GM21367 (cell line): ENCODE data around the gene EIF2S2.

Experiments used
- ATAC-seq: cut with Tn5 transposase; IDR thresholded peaks from one replicate; pipeline ENCODE4 v1.9.1; 2021; ENCODE audit not compliant: unreplicated experiment

Gene EIF2S2

DNA sequence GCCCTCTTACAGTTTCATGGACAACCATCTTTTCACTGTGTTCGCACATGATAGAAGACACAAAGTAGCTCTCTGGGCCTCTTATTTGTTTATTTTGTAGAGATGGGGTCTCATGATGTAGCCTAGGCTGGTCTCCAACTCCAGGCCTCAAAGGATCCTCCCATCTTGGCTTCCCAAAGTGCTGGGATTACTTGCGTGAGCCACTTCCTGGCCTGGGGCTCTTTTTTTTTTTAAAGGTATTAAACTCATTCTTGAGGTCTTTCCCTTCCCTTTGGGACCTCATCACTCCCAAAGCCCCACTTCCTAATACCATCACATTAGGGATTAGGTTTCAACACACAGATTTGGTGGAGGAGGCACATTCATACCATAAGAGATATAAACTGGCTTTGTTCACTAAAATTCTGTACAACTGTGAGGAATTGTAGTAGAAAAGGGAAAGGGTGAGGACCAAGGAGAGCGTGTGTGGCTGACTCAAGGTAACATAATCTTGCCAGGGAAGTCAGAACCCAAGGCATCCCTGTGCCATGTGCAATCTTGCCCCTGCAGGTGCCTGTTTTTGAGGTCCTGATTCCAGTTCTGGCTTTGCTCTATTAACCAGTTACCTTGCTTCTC lies 45.5 kb downstream of the EIF2S2 start:
- no peak for ATAC-seq

DNA sequence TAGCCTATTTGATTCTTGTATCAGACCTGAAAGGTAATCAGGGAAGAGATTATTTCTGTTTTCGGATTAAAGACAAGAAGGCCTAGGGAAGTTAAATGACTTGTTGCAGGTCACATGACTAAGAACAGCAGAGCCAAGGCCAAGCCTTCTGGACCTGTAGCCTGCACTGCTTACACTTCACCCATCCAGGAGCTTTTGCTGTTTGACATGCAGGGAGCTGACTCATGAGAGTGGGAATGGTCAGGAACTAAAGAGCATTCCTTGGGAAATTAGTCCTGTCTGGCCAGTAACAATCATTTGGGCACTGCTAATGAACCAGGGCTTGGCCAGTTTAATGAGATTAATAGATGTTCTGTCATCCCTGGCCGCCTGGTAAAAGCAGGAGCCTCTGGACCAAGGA lies 46.8 kb downstream of the EIF2S2 start:
- ATAC-seq = no peak

DNA sequence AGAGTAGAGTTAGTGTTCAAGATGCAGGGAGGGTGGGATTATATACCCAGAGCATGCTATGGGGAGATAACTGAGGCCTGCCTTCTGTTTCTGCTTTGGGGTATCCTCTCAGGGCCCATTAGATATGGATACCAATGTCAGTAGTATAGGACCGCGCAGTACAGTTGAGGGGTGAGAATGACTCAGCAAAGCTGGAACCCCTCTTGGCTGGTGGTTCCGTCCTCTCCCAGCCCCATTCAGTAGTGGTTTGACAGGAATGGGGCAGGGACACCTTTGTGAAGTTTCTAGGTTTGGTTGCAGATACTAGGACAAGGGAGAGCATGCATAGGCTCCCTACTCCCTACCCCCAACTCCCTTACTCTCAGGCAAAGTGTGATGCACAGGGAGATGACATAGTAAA lies 47.8 kb downstream of the EIF2S2 start:
- no peak for ATAC-seq

DNA sequence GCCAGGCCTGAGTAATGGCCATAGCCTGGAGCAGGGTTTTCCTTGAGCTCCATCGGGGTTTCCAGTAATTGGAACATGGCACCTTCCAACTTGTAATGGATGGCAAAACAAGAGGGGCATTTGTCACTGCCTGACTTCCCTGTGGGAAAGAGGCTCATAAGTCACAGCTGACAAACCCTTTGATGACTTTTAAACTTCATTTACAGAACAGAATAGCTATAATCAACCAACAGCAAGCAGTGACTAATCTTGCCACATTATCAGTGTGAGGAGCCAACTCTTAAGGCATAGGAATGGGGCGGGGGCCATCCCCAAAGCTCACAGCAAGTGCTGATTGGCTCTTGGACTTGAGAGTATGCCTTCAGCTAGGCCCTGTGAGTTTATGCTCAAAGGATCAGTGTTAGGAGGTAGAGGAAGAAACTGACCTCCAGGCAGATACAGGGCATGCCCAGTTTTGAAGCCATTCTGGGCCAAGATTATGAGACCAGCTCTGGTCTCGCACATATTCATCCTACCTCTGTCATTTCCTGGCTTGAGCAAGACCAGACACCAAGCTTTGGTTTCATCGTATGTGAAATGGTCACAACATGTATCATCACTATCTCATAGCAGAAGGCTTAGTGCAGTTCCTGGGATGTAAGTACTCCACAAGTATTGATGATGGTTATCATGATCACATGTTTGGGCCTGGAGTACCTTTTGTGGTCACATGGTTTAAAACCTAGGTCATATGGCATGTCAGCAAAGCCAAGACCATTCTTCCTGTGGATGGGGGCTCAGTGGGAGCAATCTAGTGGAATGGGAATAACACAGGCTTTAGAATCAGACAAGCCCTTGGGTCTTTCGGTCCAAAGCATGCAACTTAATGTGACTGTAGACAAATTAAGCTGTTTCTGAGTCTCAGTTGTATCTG lies 49.2 kb downstream of the EIF2S2 start:
- ATAC-seq = no peak

DNA sequence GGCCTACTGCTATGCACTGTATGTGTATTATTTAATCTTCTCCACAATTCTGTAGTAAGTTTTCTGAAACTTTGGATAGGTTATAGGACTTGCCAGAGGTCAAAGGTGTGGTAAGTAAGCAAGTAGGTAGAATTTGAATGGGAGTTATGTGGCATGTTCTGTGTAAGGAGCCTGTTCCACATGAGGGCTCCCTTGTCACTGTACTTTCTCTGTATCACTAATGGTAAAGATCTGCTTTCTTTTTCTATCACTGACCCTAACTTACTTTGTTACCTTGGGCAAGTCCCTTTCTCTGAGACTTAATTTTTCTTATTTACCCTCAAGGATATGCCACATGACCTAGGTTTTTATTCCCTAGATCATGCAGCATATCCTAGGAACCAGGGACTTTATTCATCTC lies 50.3 kb downstream of the EIF2S2 start:
- ATAC-seq = no peak

DNA sequence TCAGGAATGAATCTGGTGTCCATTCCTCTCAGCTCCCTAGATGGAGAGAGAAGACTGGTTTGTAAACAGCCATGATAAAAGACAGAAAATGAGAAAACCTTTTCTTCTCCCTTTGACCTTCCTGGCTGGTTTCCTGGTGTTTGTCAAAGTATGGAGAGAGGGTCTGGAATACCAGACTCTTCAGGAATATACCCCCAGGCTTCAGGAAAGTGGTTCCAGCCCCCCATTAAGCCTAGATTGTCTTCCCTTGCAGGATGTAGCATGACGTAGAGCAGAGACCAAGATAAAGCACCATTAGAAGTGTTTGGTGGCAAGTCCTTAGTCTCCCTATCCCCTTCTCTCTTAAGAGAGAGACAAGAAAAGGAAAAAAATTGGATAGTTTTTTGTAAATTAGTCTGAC lies 51.1 kb downstream of the EIF2S2 start:
- no peak for ATAC-seq

DNA sequence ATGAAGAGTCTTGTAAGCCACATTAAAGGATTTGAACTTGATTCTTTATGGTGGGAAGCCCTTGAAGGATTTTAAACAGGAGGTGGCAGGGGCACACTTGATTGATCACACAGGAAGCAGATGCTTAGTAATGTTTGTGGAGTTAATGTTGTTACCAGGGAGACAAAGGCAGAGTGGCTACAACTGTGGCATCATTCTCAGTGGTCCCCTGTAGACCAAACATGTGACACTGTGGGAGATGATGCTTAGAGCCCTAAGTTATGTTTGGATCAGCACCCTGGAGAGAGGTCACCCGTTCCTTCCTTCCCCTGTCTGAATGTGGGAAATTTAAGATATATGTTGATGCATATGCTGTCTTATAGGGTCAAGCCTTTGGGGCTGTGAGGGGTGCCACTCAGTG lies 53.2 kb downstream of the EIF2S2 start:
- no peak for ATAC-seq

DNA sequence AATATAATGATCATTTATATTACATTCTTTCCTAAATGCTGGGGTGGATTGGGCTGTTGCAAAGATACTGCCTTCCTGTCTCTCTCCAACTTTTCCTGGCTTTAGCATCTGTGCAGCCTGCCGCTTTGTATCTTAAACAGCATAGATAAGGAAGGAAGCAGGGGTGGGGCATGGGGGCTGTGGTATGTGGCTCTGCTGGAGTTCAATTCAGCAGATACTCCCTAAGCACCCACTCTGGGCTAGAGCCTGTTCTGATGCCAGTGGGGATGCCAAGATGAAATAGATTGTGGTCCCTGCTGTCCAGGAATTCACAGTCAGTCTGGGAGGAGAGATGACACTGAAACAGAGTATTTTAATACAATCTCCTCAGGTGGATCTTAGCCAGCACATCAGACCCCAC lies 56.8 kb downstream of the EIF2S2 start:
- no peak for ATAC-seq

DNA sequence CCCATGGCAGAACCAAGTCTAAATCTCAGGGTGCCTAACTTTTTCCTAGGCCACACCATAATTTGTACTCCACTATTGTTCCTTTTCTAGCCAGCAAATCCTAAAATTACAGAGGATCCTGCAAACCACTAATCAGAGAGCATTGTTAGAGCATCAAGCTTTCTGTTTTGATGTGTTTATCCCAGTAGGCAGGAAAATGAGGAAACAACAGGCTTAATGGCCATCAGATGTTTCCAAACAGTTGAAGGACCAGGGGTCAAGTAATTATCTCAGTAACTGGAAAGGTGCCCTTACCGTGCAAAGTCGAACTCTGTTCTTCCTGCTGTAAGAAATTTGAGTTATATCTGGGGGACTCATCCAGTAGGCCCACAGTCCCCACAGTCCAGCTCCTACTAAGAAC lies 59.6 kb downstream of the EIF2S2 start:
- no peak for ATAC-seq

DNA sequence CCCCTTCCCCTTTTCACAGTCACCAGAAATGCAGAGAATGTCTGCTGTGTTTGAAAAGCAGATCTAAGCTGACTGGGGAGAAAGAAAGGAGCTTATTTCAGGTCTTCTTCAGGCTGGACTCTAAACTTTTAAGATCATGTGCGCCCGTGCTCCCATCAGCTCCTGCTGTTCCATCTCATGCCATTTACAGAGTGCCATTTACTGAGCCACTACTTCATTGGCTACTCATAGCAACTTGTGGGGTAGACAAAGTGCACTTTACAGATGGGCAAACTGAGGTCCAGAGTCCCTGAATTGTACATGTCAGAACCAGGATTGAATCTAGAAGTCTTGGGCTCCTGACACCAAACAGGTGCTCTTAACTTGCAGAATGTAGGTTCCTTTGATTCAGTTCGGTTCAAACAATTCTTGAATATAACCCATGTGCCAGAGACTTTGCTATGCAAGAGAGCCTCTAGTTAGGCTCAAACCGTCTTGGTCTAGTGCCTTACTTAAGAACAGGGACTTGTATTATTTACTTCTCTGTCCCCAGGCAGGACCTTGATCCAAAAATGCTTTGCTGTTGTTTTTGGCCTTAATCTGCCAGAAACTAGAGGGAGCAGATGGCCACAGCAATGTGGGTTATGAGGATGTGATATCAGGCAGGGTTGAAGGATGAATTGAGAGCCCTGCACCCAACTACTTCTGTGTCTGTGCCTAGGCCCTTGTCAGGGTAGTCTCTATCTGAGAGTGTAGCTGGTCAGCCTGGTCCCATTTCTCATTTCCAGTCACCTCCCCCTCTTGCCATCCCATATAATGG lies 61.9 kb downstream of the EIF2S2 start:
- no peak for ATAC-seq

DNA sequence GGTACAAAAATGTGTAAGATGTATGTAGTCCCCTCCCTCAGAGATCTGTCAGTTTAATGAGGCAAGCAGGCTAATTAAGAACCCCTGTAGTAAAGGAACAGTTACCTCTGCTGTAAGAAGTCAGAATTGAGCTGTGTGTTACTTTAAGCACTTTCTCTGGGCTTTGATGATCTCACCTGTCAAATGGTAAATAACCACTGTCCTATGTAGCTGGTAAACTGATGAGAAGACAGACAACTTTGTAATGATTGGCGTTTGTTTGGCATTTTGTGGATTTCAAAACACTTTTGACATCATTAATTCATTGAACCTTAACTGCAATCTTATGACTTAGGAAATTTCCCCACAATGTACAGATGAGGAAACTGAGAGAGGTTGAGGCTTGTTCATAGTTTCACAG lies 62.7 kb downstream of the EIF2S2 start:
- no peak for ATAC-seq

DNA sequence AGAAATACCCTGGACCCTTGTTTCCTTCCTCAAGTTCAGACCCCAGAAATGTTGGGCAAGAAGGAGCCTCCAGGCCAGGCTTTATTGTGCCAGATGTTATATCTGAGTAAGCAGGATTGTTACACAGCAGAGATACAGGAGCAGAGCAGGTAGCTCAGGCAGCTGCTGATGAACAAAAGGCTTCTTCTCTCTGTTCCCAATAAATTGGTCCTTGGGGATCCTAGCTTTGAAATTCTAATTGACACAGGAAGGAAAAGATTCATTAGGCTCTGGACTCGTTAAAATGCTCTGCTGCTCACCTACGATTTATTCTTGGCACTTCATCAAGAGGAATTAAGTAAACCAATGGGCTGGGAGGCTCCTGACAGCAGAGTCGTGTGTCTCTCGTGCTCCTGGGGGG lies 64.1 kb downstream of the EIF2S2 start:
- ATAC-seq = no peak

DNA sequence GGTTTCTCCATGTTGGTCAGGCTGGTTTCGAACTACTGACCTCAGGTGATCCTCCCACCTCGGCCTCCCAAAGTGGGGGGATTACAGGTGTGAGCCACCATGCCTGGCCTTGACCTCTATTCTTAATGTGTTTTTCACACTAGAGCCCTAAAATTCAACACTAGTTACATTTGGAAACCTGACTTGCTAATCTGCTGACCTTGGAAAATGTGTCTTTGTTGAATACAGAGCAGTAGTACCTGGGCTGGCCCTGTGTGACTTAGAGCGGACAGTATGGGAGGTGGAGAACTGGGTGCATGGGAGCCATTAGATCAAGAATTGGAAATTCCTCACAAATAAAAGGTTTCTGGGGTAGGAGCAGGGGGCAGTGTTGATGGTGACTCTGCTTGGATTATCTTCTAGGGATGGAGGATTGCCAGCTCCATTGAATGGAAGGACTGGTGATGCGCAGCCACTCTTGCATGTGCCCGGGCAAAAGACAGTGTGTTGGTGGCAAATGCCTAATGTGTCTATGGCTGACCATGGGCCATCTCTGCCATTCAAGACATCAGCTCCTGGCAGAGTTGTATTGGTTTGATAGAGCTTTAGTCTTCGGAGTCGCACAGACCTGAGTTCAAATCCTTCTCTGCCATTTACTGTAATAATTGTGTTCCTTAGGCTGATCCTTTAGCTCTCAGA lies 64.9 kb downstream of the EIF2S2 start:
- no peak for ATAC-seq

DNA sequence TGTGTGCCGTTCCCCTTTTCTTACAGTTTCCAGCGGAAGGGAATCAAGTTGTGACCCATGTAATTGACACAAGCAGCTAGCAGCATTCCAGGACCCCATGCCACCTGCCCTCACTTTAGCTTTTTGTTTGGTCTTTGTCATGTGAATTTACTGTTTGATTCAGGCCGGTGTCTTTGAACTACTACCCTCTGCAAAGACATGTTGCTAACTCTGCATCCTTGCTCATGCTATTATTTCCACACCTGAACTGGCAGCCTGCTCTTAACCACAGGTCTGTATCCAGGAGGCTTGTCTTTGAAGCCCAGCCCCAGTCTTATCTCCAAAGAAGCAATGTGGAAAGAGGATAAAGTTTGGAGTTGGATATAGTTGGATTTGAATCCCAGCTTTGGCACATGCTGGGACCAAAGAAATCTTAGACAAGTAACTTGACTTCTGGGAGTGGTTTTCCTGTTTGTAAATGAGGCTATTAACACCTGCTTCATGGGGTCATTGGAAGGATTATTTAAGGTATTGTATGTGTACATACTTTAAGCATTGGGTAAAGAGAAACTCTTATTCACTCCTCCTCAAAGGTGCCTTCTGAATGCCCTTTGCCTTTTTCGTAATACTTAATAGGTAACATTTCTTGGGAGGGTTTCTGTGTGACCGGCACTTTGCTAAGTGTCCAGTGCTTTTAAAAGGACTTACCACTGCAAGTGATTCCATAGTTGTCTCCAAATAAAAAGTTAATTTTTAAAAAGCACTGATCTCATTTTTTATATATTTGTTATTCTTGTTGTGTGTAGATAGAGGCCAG lies 65.9 kb downstream of the EIF2S2 start:
- ATAC-seq = no peak

DNA sequence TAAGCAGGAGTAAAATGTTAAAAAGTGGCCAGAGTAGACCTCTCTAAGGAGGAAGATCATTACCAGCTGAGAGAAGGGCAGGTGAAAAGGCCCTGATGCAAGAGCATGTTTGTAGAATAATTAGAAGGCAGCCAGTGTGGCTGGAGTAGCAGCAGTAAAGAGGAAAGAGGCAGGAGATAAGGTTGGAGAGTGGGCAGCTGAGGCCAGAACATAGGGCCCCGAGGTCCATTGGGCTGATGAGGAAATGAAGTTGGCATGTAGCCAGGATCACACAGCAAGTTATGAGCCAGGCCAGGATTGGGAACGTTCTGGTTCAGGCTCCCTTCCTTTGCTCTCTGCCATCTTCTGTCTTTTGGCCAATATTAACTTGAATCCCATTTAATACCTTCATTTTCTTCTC lies 66.7 kb downstream of the EIF2S2 start:
- ATAC-seq = no peak

DNA sequence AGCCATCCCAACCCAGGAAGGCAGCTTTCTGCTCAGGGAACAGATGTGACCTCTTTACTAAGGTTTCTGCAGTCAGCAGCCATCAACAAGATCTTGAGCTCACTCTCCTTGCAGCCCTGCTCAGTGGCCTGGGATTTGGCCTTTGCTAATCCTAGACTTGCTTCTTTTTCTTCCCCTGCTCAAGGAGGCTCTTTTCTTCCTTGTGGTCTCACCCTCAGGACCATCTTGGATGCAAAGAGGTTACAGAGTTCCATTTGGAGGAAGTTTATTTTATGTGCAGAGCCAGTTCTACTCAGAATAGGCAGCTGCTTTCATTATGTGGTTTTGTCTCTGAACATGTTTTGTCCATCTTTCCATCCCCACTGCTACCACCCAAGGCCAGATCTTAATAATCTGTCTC lies 69.0 kb downstream of the EIF2S2 start:
- no peak for ATAC-seq

DNA sequence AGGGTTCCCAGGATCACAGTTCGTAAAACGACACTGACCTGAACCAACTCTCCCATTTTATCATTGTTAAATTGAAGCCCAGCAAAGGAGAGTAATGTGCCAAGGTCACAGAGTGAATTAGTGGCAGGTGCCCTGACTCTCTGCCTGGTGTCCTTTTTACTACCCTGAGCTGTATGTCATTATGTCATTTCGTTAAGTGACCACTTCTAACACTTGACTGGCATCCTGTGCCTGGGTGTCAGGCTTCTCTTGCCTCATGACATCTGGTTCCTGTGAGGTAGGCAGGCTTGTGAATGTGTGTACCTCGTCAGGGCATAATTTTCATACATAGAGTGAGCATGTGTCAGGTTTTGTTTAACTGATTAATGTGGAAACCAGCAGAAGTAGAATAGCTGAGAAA lies 69.8 kb downstream of the EIF2S2 start:
- no peak for ATAC-seq

DNA sequence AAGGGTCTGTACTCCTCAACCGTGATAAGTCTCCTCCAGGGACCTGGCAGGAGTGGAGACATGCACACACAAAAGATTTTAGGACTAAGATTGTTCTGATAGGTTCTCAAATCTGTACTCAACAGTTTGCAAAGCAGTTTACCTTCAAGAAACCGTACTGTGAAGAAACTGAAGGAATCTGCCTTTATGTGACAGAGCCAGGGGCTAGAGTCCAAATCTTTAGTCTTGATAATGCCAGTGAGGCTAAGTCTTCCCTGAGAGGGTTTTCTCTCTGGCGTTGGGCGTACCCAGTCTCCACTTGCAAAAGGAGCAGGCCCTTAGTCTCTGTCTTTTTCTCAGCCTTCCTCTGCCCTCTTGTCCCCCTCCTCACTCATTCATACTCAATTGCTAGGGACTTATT lies 70.8 kb downstream of the EIF2S2 start:
- no peak for ATAC-seq

DNA sequence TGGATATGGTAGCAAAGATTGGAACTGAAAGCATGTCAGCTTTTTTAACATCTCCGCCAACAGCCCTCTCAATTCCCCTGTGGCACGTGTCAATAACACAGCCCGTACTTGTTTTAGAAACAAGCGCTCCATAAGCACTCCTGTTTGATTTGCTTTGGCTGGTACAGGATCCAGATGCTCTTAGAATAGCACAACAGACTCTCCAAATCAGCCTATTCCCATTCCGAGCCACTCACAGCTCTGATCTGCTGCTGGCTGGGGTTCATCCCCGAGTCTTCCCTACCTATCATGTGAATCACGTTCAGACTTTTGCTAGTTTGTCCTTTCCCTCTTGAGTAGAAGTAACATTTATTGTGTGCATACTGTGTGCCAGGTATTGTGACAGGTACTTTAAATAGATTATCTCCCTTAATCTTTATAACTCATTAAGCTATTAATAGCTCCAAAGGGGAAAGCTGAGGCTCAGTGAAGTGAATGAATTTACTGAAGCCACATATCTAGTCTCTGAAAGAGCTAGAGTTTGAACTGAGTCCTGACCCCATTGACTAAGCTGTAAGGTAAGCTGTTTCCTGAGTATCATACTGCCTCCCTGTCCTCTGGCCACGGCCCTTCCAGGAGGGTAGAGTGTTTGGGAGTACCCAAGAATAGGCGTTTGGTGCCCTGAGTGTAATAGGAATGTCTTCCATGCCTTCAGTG lies 71.6 kb downstream of the EIF2S2 start:
- ATAC-seq = no peak
